Prostate gland (tissue), 2 donors: ENCODE data around the gene OPRM1.

Experiments
- CTCF ChIP-seq, 4 experiments: fragments of 200-600 bp in 2 of 4; fragments of 450-650 bp in 2 of 4; sonication (generic) in 2 of 4; IDR thresholded peaks; 1 replicate in 3 of 4; 2 replicates in 1 of 4; pipeline ENCODE4 v1.5.1; 2016 to 2019; ENCODE audit warnings: antibody characterized with exemption in 4 of 4, mild to moderate bottlenecking in 2 of 4, moderate library complexity in 2 of 4
- POLR2A ChIP-seq: fragments of 450-650 bp; IDR thresholded peaks from one replicate; pipeline ENCODE4 v1.6.1; 2016; ENCODE audit warnings: antibody characterized with exemption, mild to moderate bottlenecking
- POLR2AphosphoS5 ChIP-seq: sonication (generic); formaldehyde crosslinking; IDR thresholded peaks from one replicate; pipeline ENCODE4 v1.6.1; 2017; ENCODE audit warnings: antibody characterized with exemption

- TF ChIP-seq POLR2A (no peak), CTCF (IDR thresholded peaks at IDR 0.05) (no peak), POLR2AphosphoS5 (no peak)
These were observed 131.1 kb downstream of the OPRM1 start for GRCh38 chr6:154170106-154170505.
